K562 (cell line): Measurements from ENCODE around the gene C19orf85.

Experiments
- CTCF ChIP-seq, 3 experiments: IDR thresholded peaks in 2 of 3; conservative IDR thresholded peaks in 1 of 3; 2 replicates each; pipeline ENCODE4 v1.5.1; 2011 to 2012; ENCODE audit warnings: low read length in 3 of 3, mild to moderate bottlenecking in 3 of 3, control low read depth in 2 of 3, improper control_type of control experiment in 1 of 3, inconsistent platforms in 1 of 3, low read depth in 1 of 3, mixed read lengths in 1 of 3, moderate library complexity in 1 of 3; ENCODE audit not compliant: insufficient read depth in 2 of 3
- TAF1 ChIP-seq: IDR thresholded peaks from 2 replicates; pipeline ENCODE4 v1.6.1; 2011; ENCODE audit warnings: mild to moderate bottlenecking, low read length, moderate library complexity; ENCODE audit not compliant: insufficient read depth, control insufficient read depth, severe bottlenecking; ENCODE audit errors: extremely low read depth

GRCh38 chr19:55464662-55465054 lies at the start of gene C19orf85:
- TF ChIP-seq TAF1 (no peak), CTCF (IDR thresholded peaks at IDR 0.05 in 2 of 3, conservative IDR thresholded peaks at IDR 0.05 in 1 of 3; ENCODE audit: insufficient read depth in 2 of 3, low read depth in 1 of 3, low read length in 3 of 3) (no peak)
